Activated T-helper 2 cell treated with anti-CD3 and anti-CD28 coated beads, Interferon-gamma antibody, Interleukin-2, Interleukin-4, amounts not matched to agents 10 μg/mL and 5 μg/mL and 100 μg/mL, durations not matched to agents 14 hours and 24 hours and 36 hours (primary cell): Measurements from ENCODE around the gene TRAPPC3L. TPM values are rescaled to one million over a fixed set of nuclear protein-coding genes. Genes with fewer than 3 reads are reported as not detected.
A peak's percentile ranks its signal among the peaks of the same experiment; 100 is the strongest.
"Not testable (repeated sequence)": the region's sequence is repeated elsewhere in the genome, so short reads cannot be mapped to it uniquely, and the experiment has no call there.

Source experiments
- DNase-seq: peaks from one replicate; pipeline ENCODE4 v3.0.0; 2021; ENCODE audit warnings: low spot score
- H3K27ac Mint-ChIP-seq: one replicate; pipeline ENCODE4 v1.8.0; 2021; ENCODE audit warnings: mixed read lengths
- H3K27me3 Mint-ChIP-seq: one replicate; pipeline ENCODE4 v1.8.0; 2021; ENCODE audit warnings: low read depth, mixed read lengths
- H3K36me3 Mint-ChIP-seq: one replicate; pipeline ENCODE4 v1.8.0; 2021; ENCODE audit warnings: low read depth, mixed read lengths
- H3K4me1 Mint-ChIP-seq: one replicate; pipeline ENCODE4 v1.8.0; 2021; ENCODE audit warnings: low read depth, mixed read lengths
- H3K4me3 Mint-ChIP-seq: one replicate; pipeline ENCODE4 v1.8.0; 2021; ENCODE audit warnings: low read depth, mild to moderate bottlenecking, moderate library complexity, mixed read lengths
- H3K9me3 Mint-ChIP-seq: one replicate; pipeline ENCODE4 v1.8.0; 2021; ENCODE audit warnings: mixed read lengths
- intact Hi-C: fragments of 100-400 bp; cut with micrococcal nuclease; formaldehyde crosslinking; loops from one replicate; pipeline ENCODE4 v1.15.1; 2023
- total RNA-seq: library from RNA; stranded (reverse); gene quantifications from 2 replicates; pipeline ENCODE4 v1.2.3, GENCODE V29; 2022

Gene TRAPPC3L
- total RNA-seq, 1 donor from 2014 or later = not detected

GRCh38 chr6:116497113-116497676 lies 48.3 kb downstream of the TRAPPC3L start:
- H3K36me3 Mint-ChIP-seq = no peaks in the 10 kb centered on the region
- intact Hi-C loops = no loop called here
- H3K27me3 Mint-ChIP-seq = peaks cover 24% of the 10 kb centered on the region
- H3K27ac Mint-ChIP-seq = no peak overlapping the region
- no peaks in the 10 kb centered on the region for H3K9me3 Mint-ChIP-seq
- no peak for DNase-seq
- H3K4me3 Mint-ChIP-seq = no peak overlapping the region
- no peaks in the 10 kb centered on the region for H3K4me1 Mint-ChIP-seq

- intact Hi-C loops, H3K4me1 Mint-ChIP-seq, DNase-seq, H3K27ac Mint-ChIP-seq, H3K36me3 Mint-ChIP-seq, H3K9me3 Mint-ChIP-seq, H3K4me3 Mint-ChIP-seq: not testable (repeated sequence)
- H3K27me3 Mint-ChIP-seq = peaks cover 36% of the 10 kb centered on the region
Measured at GRCh38 chr6:116495161-116495560, 50.3 kb downstream of the TRAPPC3L start.

DNA sequence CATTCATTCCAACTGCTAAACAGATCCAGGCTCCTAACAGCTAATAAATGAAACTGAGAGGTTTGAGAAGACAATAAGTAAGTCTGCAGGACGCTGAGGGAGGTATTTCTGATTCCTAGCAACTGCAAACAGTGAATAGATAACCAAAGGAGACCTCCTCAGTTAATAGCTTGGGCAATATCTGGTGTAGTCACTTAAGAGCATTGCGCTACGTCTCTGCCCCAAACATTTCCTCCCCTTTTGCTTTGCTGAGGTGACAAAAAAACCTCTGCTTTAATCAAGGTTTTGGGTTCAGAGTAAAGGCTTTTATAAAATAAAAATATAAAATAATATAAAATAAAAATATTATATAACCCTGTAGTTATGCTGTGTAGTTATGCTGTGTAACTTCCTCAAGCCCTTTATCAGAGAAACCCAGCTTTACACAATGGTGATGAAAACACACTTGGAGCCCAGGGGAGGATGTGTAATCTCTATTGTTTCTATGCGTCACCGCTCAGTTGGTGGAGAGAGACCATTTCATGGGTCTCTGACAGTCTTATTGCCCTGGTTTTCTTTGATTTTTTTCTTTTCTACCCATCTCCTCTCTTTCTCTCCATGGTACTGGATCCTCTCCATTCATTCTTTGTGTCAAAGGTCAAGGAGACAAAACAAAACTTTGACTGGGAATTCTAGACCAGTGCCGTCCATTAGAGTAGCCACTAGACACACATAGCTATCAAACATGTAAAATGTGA lies 53.0 kb downstream of the TRAPPC3L start:
- H3K4me3 Mint-ChIP-seq = no peak overlapping the region
- no peaks in the 10 kb centered on the region for H3K36me3 Mint-ChIP-seq
- intact Hi-C loops = no loop called here
- no peak overlapping the region for H3K27ac Mint-ChIP-seq
- no peak for DNase-seq
- H3K27me3 Mint-ChIP-seq = peaks cover 39% of the 10 kb centered on the region
- no peaks in the 10 kb centered on the region for H3K4me1 Mint-ChIP-seq
- no peaks in the 10 kb centered on the region for H3K9me3 Mint-ChIP-seq

GRCh38 chr6:116491610-116492330 lies 53.7 kb downstream of the TRAPPC3L start:
- no peak overlapping the region for H3K27ac Mint-ChIP-seq
- H3K36me3 Mint-ChIP-seq = no peaks in the 10 kb centered on the region
- no peak for DNase-seq
- H3K4me1 Mint-ChIP-seq = no peaks in the 10 kb centered on the region
- intact Hi-C loops = no loop called here
- no peaks in the 10 kb centered on the region for H3K9me3 Mint-ChIP-seq
- H3K27me3 Mint-ChIP-seq = peaks cover 42% of the 10 kb centered on the region
- no peak overlapping the region for H3K4me3 Mint-ChIP-seq

DNA sequence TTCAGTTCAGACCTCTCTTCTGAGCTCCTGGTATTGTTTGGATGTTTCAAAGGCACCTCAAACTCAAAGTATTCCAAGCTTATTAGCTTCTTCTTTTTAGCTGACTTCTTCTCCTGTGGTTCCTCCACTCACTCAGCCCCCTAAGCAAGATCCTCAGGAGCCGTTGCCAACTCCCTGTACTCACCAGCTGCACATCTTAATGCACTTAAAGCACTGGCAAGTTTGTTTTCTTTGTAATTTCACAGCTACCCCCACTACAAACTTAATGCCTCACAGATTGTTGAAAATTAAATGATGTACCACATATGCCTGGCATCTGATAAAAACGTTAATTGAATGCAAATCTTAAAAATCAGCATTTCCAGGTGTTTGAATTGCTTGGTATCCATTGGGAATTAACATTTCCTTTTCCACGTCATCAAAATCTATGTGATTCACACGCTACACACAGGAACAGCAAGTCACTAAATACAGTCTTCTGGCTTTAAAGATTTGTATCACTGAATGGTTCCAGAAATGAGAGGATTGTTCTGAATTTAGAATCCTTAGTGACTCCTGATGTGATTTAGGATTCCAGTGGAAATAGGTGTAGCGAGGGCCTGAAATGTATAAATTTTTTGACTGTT lies 59.8 kb downstream of the TRAPPC3L start:
- Mint-ChIP-seq H3K36me3 (no peaks in the 10 kb centered on the region), H3K4me3 (no peak overlapping the region), H3K27ac (no peak overlapping the region), H3K27me3 (peaks cover 71% of the 10 kb centered on the region), H3K4me1 (no peaks in the 10 kb centered on the region), H3K9me3 (no peaks in the 10 kb centered on the region)
- DNase-seq = no peak
- intact Hi-C loops = no loop called here

- no peak for DNase-seq
- H3K4me3 Mint-ChIP-seq = no peak overlapping the region
- H3K36me3 Mint-ChIP-seq = peaks cover under 1% of the 10 kb centered on the region
- H3K9me3 Mint-ChIP-seq = peaks cover 1% of the 10 kb centered on the region
- no peaks in the 10 kb centered on the region for H3K4me1 Mint-ChIP-seq
- H3K27me3 Mint-ChIP-seq = peaks cover 60% of the 10 kb centered on the region
- H3K27ac Mint-ChIP-seq = no peak overlapping the region
- intact Hi-C loops = no loop called here
Measured at GRCh38 chr6:116483616-116484015, 61.9 kb downstream of the TRAPPC3L start.

GRCh38 chr6:116482780-116483179 lies 62.7 kb downstream of the TRAPPC3L start:
- Mint-ChIP-seq H3K4me1 (no peaks in the 10 kb centered on the region), H3K9me3 (peaks cover 4% of the 10 kb centered on the region), H3K36me3 (peaks cover 3% of the 10 kb centered on the region), H3K27ac (no peak overlapping the region), H3K4me3 (no peak overlapping the region), H3K27me3 (peaks cover 59% of the 10 kb centered on the region)
- intact Hi-C loops = no loop called here
- DNase-seq = no peak

DNA sequence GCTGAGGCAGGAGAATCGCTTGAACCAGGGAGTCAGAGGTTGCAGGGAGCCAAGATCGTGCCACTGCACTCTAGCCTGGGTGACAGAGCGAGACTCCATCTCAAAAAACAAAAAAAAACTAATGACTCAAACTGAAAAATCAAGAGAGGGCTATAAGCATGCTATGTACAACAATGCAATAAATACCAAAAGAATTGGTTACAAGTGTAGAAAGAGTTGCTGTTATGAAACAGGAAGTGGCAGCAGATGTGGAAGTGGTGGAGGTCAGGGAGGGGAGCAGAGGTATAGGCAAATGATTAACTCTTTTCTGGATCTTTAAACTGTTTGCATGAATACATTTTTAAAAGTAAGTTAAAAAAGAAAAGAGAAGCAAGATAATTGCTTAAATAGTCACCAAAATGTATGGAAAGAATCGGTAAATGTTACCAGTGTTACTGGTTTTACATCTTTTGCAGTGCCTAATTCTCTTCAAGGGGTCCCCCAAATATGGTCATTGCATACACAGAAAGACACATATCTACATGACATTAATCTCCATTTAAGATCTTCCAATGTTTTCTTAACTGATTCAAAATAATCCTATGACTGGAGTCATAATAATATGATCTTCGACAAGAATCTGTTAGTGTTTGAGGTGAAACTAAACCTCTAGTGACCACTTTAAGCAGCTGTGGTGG lies 69.3 kb downstream of the TRAPPC3L start:
- Mint-ChIP-seq H3K4me1 (peaks cover 26% of the 10 kb centered on the region), H3K27me3 (peaks cover 40% of the 10 kb centered on the region), H3K36me3 (peaks cover 3% of the 10 kb centered on the region), H3K27ac (peak overlapping the region; percentile 4), H3K4me3 (peak overlapping the region; percentile 20), H3K9me3 (peaks cover 4% of the 10 kb centered on the region)
- DNase-seq = peak; percentile 54
- intact Hi-C loops = loop anchor here (1.0 kb wide), 1 partner anchor 25 kb away; no protein-coding TSS in a partner anchor

DNA sequence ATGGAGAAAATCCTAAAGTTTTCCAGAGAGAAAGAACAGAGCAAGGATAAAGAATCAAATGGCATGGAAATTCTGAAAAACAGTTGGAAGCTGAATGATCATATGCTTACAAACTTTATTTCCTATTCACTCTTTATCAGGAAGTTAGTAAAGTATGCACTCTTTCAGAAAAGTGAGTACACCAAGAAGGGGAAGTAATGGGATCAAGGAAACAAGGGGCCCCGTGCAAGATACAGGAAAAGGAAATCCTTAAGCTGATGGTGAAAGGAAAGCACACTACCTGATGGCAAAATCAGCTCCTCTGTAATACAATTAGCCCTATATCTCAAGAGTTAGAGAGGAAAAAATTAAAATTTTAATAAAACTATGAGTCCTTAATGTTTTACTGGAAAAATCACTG lies 70.3 kb downstream of the TRAPPC3L start:
- H3K36me3 Mint-ChIP-seq = peaks cover 3% of the 10 kb centered on the region
- H3K4me1 Mint-ChIP-seq = peaks cover 26% of the 10 kb centered on the region
- peaks cover 36% of the 10 kb centered on the region for H3K27me3 Mint-ChIP-seq
- H3K4me3 Mint-ChIP-seq = no peak overlapping the region
- H3K9me3 Mint-ChIP-seq = peaks cover 4% of the 10 kb centered on the region
- no peak for DNase-seq
- H3K27ac Mint-ChIP-seq = no peak overlapping the region
- intact Hi-C loops = no loop called here

GRCh38 chr6:116472706-116473105 lies 72.8 kb downstream of the TRAPPC3L start:
- no peak overlapping the region for H3K4me3 Mint-ChIP-seq
- no peaks in the 10 kb centered on the region for H3K9me3 Mint-ChIP-seq
- DNase-seq = no peak
- H3K27ac Mint-ChIP-seq = no peak overlapping the region
- peaks cover 40% of the 10 kb centered on the region for H3K27me3 Mint-ChIP-seq
- no peaks in the 10 kb centered on the region for H3K36me3 Mint-ChIP-seq
- intact Hi-C loops = loop anchor here (5.0 kb wide), 1 partner anchor 100 kb away; the partner anchor contains the start of gene DSE
- H3K4me1 Mint-ChIP-seq = peaks cover 28% of the 10 kb centered on the region

DNA sequence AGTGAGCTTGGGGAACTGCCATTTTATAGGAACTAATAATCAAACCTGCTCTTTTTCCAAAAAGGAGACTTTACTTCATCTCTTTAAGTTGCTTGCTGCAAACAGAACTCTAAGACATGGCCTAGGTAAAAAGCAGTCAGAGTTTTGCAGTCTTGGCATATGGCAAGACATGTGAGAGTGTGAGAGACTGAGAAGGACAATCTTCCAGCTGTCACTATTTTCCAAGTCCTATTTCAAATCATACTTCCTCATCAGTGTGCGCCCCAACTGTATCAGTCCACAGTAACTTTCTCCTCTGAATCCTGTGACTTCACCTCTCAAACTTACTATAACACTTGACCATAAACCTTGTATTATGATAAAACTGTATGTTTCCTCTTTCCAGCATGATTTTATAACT lies 74.0 kb downstream of the TRAPPC3L start:
- intact Hi-C loops = loop anchor here (5.0 kb wide), 1 partner anchor 99 kb away; the partner anchor contains the start of gene DSE

GRCh38 chr6:116468293-116468692 lies 77.2 kb downstream of the TRAPPC3L start:
- intact Hi-C loops = no loop called here
- Mint-ChIP-seq H3K36me3 (peaks cover under 1% of the 10 kb centered on the region), H3K27me3 (peaks cover 38% of the 10 kb centered on the region)

More for the DNA sequence above, 74.0 kb downstream of the TRAPPC3L start:
- Mint-ChIP-seq H3K27me3 (peaks cover 43% of the 10 kb centered on the region), H3K9me3 (no peaks in the 10 kb centered on the region), H3K36me3 (no peaks in the 10 kb centered on the region), H3K4me1 (peaks cover 28% of the 10 kb centered on the region), H3K27ac (no peak overlapping the region), H3K4me3 (no peak overlapping the region)
- DNase-seq = no peak

More at GRCh38 chr6:116468293-116468692, 77.2 kb downstream of the TRAPPC3L start:
- DNase-seq = no peak
- no peaks in the 10 kb centered on the region for H3K9me3 Mint-ChIP-seq
- H3K27ac Mint-ChIP-seq = no peak overlapping the region
- no peak overlapping the region for H3K4me3 Mint-ChIP-seq
- peaks cover 23% of the 10 kb centered on the region for H3K4me1 Mint-ChIP-seq
